Trophoblast cell (in vitro differentiated cells and primary cell): ENCODE results near the gene TBCD.

Source experiments
- DNase-seq, 2 donors: peaks; one replicate each; pipeline ENCODE4 v3.0.0-alpha.2; 2016
- H2AFZ ChIP-seq: 2 replicates; pipeline ENCODE4 v1.6.1; 2013; ENCODE audit warnings: low read length, moderate library complexity, mild to moderate bottlenecking; ENCODE audit not compliant: insufficient read depth, poor library complexity
- H2AK5ac ChIP-seq: 2 replicates; pipeline ENCODE4 v1.6.1; 2013; ENCODE audit warnings: mild to moderate bottlenecking, low read length
- H2BK120ac ChIP-seq: 2 replicates; pipeline ENCODE4 v1.6.1; 2013; ENCODE audit warnings: low read length, mild to moderate bottlenecking, moderate library complexity; ENCODE audit not compliant: insufficient read depth, poor library complexity
- H2BK12ac ChIP-seq: 2 replicates; pipeline ENCODE4 v1.6.1; 2013; ENCODE audit warnings: mild to moderate bottlenecking, low read length, moderate library complexity
- H2BK5ac ChIP-seq: 2 replicates; pipeline ENCODE4 v1.6.1; 2013; ENCODE audit warnings: low read length, low read depth, moderate library complexity, mild to moderate bottlenecking; ENCODE audit not compliant: poor library complexity
- H3K14ac ChIP-seq: 2 replicates; pipeline ENCODE4 v1.6.1; 2013; ENCODE audit warnings: mild to moderate bottlenecking, low read length
- H3K18ac ChIP-seq: 2 replicates; pipeline ENCODE4 v1.6.1; 2013; ENCODE audit warnings: mild to moderate bottlenecking, low read length
- H3K23ac ChIP-seq: 2 replicates; pipeline ENCODE4 v1.6.1; 2013; ENCODE audit warnings: low read length
- H3K27ac ChIP-seq: 2 replicates; pipeline ENCODE4 v1.5.1; 2013; ENCODE audit warnings: low read depth, mild to moderate bottlenecking, inconsistent platforms, low read length, moderate library complexity
- H3K27me3 ChIP-seq: 2 replicates; pipeline ENCODE4 v1.6.1; 2013; ENCODE audit warnings: inconsistent platforms, mild to moderate bottlenecking, low read length, moderate library complexity; ENCODE audit not compliant: insufficient read depth
- H3K36me3 ChIP-seq, 2 experiments: 1 replicate in 1 of 2; 2 replicates in 1 of 2; pipeline ENCODE4 v1.6.1; 2013; ENCODE audit warnings: low read length in 2 of 2, mild to moderate bottlenecking in 2 of 2, moderate library complexity in 1 of 2; ENCODE audit not compliant: insufficient read depth in 2 of 2, control insufficient read depth in 1 of 2
- H3K4ac ChIP-seq: 2 replicates; pipeline ENCODE4 v1.6.1; 2013; ENCODE audit warnings: low read depth, mild to moderate bottlenecking, low read length, moderate library complexity
- H3K4me1 ChIP-seq, 2 experiments: 1 replicate in 1 of 2; 2 replicates in 1 of 2; pipeline ENCODE4 v1.6.1; 2013; ENCODE audit warnings: low read length in 2 of 2, mild to moderate bottlenecking in 2 of 2, moderate library complexity in 1 of 2; ENCODE audit not compliant: insufficient read depth in 2 of 2, control insufficient read depth in 1 of 2
- H3K4me2 ChIP-seq: 2 replicates; pipeline ENCODE4 v1.6.1; 2013; ENCODE audit warnings: inconsistent platforms, mild to moderate bottlenecking, low read length, moderate library complexity
- H3K4me3 ChIP-seq: 2 replicates; pipeline ENCODE4 v1.5.1; 2013; ENCODE audit warnings: mild to moderate bottlenecking, low read depth, low read length, inconsistent platforms
- H3K79me1 ChIP-seq: one replicate; pipeline ENCODE4 v1.6.1; 2013; ENCODE audit warnings: low read length
- H3K79me2 ChIP-seq: 2 replicates; pipeline ENCODE4 v1.6.1; 2013; ENCODE audit warnings: low read length, mild to moderate bottlenecking; ENCODE audit not compliant: control insufficient read depth, insufficient read depth, poor library complexity
- H3K9ac ChIP-seq: 2 replicates; pipeline ENCODE4 v1.6.1; 2013; ENCODE audit warnings: mild to moderate bottlenecking, low read length
- H3K9me3 ChIP-seq: 2 replicates; pipeline ENCODE4 v1.6.1; 2013; ENCODE audit warnings: low read depth, mild to moderate bottlenecking, control low read depth, inconsistent platforms, low read length; ENCODE audit not compliant: insufficient read depth
- H4K12ac ChIP-seq: 2 replicates; pipeline ENCODE4 v1.6.1; 2013; ENCODE audit warnings: low read depth, mild to moderate bottlenecking, low read length, moderate library complexity
- H4K8ac ChIP-seq: 2 replicates; pipeline ENCODE4 v1.6.1; 2013; ENCODE audit warnings: low read depth, mild to moderate bottlenecking, low read length, moderate library complexity
- H4K91ac ChIP-seq: one replicate; pipeline ENCODE4 v1.6.1; 2013; ENCODE audit warnings: low read depth, mild to moderate bottlenecking, low read length, moderate library complexity
- WGBS: extraction: QIAGEN DNeasy Blood & Tissue Kit; methylation state at CpG from one replicate; pipeline ENCODE4 v1.1.7; 2013; ENCODE audit warnings: missing lambda C conversion rate; ENCODE audit not compliant: insufficient read length, insufficient coverage; ENCODE audit errors: extremely low coverage; 5-methylcytosine and 5-hydroxymethylcytosine counted together

Gene TBCD

DNA sequence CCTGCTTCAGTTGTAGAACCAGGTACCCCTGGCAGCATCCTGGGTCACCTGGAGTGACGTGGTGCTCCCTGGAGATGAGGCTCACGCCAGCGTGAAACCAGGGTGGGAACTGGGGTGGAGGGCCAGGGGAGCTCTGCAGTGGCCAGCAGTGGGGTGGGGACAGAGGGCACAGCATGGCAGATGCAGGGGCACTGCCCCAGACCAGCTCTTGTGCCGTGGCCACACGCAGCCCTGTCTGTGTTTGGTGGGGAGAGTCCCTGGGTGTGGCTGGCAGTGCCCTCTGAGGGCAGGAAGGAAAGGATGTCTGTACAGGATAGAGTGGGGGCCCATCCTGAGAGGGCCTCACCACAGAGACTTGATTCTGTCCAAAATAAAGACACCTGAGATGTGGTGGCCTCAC, 63.5 kb downstream of the TBCD start:
- Histone ChIP-seq H2BK120ac (no peak overlapping the region), H3K4me1 (no peaks in the 10 kb centered on the region), H3K9ac (no peak overlapping the region), H3K27ac (no peak overlapping the region), H3K14ac (no peak overlapping the region), H4K12ac (no peak overlapping the region), H3K18ac (no peak overlapping the region), H3K27me3 (no peaks in the 10 kb centered on the region), H3K4me2 (no peak overlapping the region), H3K79me2 (no peaks in the 10 kb centered on the region), H2BK12ac (no peak overlapping the region), H3K36me3 (peaks cover 4 to 9% of the 10 kb centered on the region in 2 experiments), H3K4ac (no peak overlapping the region), H4K8ac (no peak overlapping the region), H4K91ac (no peak overlapping the region), H3K4me3 (no peak overlapping the region), H2BK5ac (no peak overlapping the region), H3K23ac (no peak overlapping the region), H3K9me3 (peaks cover 4% of the 10 kb centered on the region), H3K79me1 (no peaks in the 10 kb centered on the region), H2AK5ac (no peak overlapping the region), H2AFZ (no peak overlapping the region)
- no peak for DNase-seq
- no CpG with 5 or more reads among the region's 5 CpGs for WGBS

- H3K27me3 ChIP-seq: no peaks in the 10 kb centered on the region
These were observed 64.0 kb downstream of the TBCD start for GRCh38 chr17:82815790-82816305.

GRCh38 chr17:82816358-82816757, 64.5 kb downstream of the TBCD start:
- Histone ChIP-seq H3K4me1 (no peaks in the 10 kb centered on the region), H3K79me1 (no peaks in the 10 kb centered on the region), H4K91ac (no peak overlapping the region), H2AK5ac (no peak overlapping the region), H4K12ac (no peak overlapping the region), H3K23ac (no peak overlapping the region), H3K4me3 (no peak overlapping the region), H3K79me2 (no peaks in the 10 kb centered on the region), H3K4me2 (no peak overlapping the region), H3K27me3 (no peaks in the 10 kb centered on the region), H2BK12ac (no peak overlapping the region), H3K36me3 (peaks cover 4 to 9% of the 10 kb centered on the region in 2 experiments), H2BK5ac (no peak overlapping the region), H2BK120ac (no peak overlapping the region), H3K27ac (no peak overlapping the region), H4K8ac (no peak overlapping the region), H3K9ac (no peak overlapping the region), H3K18ac (no peak overlapping the region), H3K9me3 (peaks cover 6% of the 10 kb centered on the region), H3K14ac (no peak overlapping the region), H3K4ac (no peak overlapping the region), H2AFZ (no peak overlapping the region)
- WGBS: no CpG with 5 or more reads among the region's 7 CpGs
- DNase-seq: no peak

More at GRCh38 chr17:82815790-82816305, 64.0 kb downstream of the TBCD start:
- no peak overlapping the region for H3K23ac ChIP-seq
- peaks cover 4 to 9% of the 10 kb centered on the region in 2 experiments for H3K36me3 ChIP-seq
- peaks cover 5% of the 10 kb centered on the region for H3K9me3 ChIP-seq
- no peak overlapping the region for H4K8ac ChIP-seq
- no peak overlapping the region for H3K9ac ChIP-seq
- H3K4me3 ChIP-seq: no peak overlapping the region
- no peak overlapping the region for H4K12ac ChIP-seq
- no peak overlapping the region for H3K18ac ChIP-seq
- no peak overlapping the region for H2AK5ac ChIP-seq
- no peak overlapping the region for H2BK5ac ChIP-seq
- H3K14ac ChIP-seq: no peak overlapping the region
- H2AFZ ChIP-seq: no peak overlapping the region
- no peak overlapping the region for H3K4ac ChIP-seq
- H4K91ac ChIP-seq: no peak overlapping the region
- WGBS: no CpG with 5 or more reads among the region's 13 CpGs
- H3K79me1 ChIP-seq: no peaks in the 10 kb centered on the region
- H3K4me2 ChIP-seq: no peak overlapping the region
- H3K79me2 ChIP-seq: no peaks in the 10 kb centered on the region
- H3K4me1 ChIP-seq: no peaks in the 10 kb centered on the region
- no peak overlapping the region for H2BK12ac ChIP-seq
- no peak overlapping the region for H2BK120ac ChIP-seq
- H3K27ac ChIP-seq: no peak overlapping the region
- no peak for DNase-seq

DNA sequence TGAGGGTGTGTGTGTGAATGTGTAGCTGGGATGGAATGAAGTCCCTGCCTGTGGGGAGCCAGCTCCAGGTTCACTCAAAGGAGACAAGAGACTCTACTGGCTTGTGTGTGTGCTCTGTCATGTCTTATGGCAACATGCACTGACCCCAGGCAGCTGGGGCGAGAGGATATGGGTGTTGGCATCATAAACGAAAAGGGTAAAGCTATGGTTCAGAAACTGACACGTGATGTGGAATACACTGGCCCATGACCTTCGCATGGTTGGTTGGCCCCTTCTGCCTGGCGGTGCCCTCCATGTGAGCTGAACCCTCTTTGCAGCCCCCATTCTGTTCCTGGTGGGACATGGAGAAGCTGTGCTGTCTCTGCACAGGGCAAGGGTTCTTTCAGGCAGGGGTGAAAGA, 66.1 kb downstream of the TBCD start:
- WGBS: no CpG with 5 or more reads among the region's 5 CpGs

More for the DNA sequence above, 66.1 kb downstream of the TBCD start:
- no peak overlapping the region for H4K8ac ChIP-seq
- no peak overlapping the region for H2AFZ ChIP-seq
- no peak overlapping the region for H2BK5ac ChIP-seq
- no peak overlapping the region for H3K23ac ChIP-seq
- H3K4me2 ChIP-seq: no peak overlapping the region
- H4K91ac ChIP-seq: no peak overlapping the region
- H3K4me3 ChIP-seq: no peak overlapping the region
- peaks cover 6% of the 10 kb centered on the region for H3K9me3 ChIP-seq
- no peak overlapping the region for H3K9ac ChIP-seq
- H3K36me3 ChIP-seq: peaks cover 4 to 11% of the 10 kb centered on the region in 2 experiments
- no peaks in the 10 kb centered on the region for H3K79me2 ChIP-seq
- no peaks in the 10 kb centered on the region for H3K4me1 ChIP-seq
- H3K79me1 ChIP-seq: no peaks in the 10 kb centered on the region
- H3K27me3 ChIP-seq: no peaks in the 10 kb centered on the region
- no peak overlapping the region for H3K4ac ChIP-seq
- H3K14ac ChIP-seq: no peak overlapping the region
- H2BK120ac ChIP-seq: no peak overlapping the region
- H3K27ac ChIP-seq: no peak overlapping the region
- H2AK5ac ChIP-seq: no peak overlapping the region
- no peak for DNase-seq
- H2BK12ac ChIP-seq: no peak overlapping the region
- no peak overlapping the region for H4K12ac ChIP-seq
- H3K18ac ChIP-seq: no peak overlapping the region
